ENCODE measurements around the gene VDAC1. TPM values are rescaled to one million over a fixed set of nuclear protein-coding genes. Genes with fewer than 3 reads are reported as not detected.

Gene VDAC1
- total RNA-seq, 1 donor from 2014 or later = 458 TPM

DNA sequence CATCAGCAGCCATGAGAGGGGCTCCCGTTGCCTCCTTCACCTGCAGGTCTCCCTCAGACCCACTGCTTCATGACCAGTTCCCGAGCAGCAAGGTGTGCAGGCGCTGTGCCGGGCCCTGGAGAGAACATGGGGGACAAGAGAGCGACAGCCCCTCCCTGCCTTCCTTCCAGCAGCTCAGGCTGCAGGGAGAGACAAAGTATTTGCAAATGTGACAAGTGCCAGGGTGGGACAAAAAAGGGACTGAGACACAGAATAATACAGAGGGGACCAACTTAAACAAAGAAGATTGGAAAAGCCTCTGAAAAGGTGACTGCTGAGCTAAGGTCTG lies 22.5 kb upstream of the VDAC1 start:
- intact Hi-C loops (cut with DNase I) = no loop called here
- no peak for ATAC-seq

DNA sequence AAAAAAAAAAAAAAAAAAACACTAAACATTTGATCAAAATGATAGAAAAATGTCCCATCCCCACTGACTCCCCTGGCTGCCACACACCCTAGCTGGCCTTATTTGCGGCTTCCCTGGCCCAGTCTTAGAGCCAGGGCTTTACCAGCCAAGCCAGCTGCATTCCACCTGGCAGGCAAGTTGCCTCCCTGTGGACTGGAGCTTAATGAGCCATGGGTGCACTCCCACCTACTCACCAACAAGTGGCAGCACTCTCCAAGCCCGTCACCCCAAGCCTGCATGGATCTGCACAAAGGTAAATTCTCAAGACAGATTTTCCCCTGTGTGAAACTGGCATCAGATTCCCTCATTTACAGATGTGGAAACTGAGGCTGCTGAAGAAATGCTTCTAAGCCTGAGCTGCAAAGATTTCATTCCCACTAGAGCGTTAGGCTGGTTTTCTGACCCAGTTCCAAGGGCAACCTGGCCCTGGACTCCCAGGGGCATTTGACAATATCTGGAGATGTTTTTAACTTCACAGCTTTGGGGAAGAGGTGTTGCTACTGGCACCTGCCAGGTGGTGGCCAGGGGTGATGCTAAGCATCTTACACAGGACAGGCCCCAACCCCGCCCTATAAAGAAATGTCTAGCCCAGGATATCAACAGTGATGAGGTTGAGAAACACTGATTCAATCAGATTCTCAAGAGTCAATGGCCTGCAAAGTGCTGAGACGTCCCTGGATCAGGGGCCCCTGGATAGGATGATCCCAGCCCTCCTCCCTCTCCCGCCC lies 21.9 kb upstream of the VDAC1 start:
- DNase-seq (ENCODE audit: missing footprints) = no peak
- intact Hi-C loops (cut with DNase I) = no loop called here
- ATAC-seq = peak; percentile 66

More for the DNA sequence above, 22.5 kb upstream of the VDAC1 start:
- DNase-seq (ENCODE audit: missing footprints) = no peak

DNA sequence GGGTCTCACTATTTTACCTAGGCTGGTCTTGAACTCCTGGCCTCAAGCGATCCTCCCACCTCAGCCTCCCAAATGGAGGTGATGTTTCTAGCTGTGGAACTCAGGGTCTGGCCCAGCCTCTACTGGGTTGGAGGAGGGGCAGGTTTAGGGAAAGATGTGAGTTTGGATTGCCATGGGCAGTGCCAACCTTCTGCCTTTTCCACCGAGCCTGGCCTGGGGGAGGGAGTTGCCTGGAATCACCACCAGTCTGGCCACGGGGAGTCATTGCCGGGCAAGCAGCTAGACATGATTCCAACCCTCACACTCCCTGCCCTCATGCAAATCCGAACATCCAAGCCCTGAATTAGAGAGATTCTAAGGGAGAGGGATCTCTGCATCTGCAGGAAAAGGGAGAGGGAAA lies 21.0 kb upstream of the VDAC1 start:
- DNase-seq (ENCODE audit: missing footprints) = no peak
- intact Hi-C loops (cut with DNase I) = no loop called here

DNA sequence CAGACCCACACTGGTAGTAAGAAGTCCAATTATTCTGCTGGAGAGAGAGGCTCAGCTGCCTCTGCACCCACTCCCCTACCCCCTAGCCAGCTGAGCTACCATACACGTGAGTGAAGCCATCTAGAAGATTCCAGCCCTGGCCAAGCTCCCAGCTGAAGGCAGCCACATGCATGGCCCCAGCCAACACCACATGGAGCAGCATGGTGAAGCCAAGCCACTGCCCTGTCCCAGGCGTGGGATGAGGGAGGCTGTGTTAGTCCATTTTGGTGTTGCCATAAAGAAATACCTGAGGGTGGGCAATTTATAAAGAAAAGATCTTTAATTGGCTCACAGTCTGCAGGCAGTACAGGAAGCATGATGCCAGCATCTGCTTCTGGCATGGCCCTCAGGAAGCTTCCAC lies 20.0 kb upstream of the VDAC1 start:
- intact Hi-C loops (cut with DNase I) = no loop called here
- ATAC-seq = no peak
- DNase-seq (ENCODE audit: missing footprints) = no peak

More for the DNA sequence above, 21.0 kb upstream of the VDAC1 start:
- no peak for ATAC-seq

DNA sequence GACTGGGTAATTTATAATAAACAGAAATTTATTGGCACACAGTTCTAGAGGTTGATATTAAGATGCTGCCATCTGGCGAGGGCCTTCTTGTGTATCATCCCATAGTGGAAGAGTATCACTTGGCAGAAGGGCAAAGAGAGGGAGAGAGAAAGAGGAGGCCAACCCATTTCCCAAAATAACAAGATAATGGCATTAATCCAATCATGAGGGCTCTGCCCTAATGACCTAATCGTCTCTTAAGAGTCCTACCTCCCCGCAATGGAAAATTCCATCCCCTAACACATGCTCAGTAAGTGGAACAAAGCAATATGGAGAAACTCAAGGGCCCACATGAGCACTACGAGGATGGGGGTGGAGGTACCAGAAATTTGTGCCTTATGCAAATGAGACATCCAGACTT lies 17.6 kb upstream of the VDAC1 start:
- intact Hi-C loops (cut with DNase I) = no loop called here
- peak; percentile 62 for ATAC-seq
- no peak for DNase-seq (ENCODE audit: missing footprints)

DNA sequence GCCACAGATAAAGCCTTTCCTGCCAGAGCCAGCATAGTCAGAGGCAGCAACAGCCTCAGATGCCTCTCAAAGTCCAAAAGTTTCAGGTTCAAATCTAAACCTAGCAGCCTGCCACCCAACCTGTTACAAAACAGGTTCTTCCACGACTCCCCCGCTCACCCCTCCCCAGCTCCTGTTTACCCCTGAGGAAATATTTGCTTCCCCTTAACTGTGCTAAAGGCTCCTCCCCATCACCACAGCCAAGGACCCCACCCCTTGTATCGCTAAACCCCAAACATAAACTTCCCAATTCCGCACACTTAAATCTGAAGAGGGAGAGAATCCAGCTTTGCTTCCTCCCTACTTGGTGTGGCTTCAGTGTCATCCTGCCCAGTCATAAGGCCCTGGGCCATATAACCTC lies 15.4 kb upstream of the VDAC1 start:
- ATAC-seq (no peak), DNase-seq (ENCODE audit: missing footprints) (no peak)
- intact Hi-C loops (cut with DNase I) = no loop called here

DNA sequence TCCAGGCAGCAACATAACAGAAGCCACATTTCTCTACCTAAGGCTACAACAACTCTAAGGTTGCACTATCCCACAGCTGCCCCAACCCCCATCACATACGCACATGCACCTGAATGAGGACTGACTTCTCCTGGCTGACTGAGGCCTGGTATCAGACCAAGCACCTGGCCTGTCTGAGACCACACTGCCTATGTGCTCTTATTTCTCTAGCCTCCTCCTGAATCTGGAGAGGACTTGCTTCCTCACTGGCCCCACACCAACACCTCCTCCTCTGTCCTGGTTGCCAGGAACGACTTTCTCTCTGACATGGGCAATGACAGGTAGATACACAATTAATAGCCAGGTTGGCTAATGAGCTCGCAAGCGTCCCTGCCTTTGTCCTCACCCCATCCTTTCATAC lies 14.9 kb upstream of the VDAC1 start:
- ATAC-seq (no peak), DNase-seq (ENCODE audit: missing footprints) (no peak)
- intact Hi-C loops (cut with DNase I) = no loop called here

DNA sequence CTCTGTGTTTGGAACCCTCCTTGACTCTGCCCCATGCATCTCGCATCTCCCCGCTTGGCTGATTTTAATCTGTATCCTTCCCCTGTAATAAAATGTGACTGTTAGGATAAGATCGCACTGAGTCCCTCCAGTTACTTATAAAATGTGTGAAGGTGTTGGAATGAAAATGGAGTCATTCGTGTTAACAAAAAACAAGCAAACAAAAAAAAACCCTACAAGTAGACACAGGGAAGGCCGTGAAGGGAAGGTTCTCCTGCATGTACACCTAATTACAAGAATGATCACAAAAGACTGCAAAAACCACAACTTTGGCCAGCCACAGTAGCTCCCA lies 14.2 kb upstream of the VDAC1 start:
- intact Hi-C loops (cut with DNase I) = no loop called here
- ATAC-seq = no peak
- DNase-seq (ENCODE audit: missing footprints) = no peak

DNA sequence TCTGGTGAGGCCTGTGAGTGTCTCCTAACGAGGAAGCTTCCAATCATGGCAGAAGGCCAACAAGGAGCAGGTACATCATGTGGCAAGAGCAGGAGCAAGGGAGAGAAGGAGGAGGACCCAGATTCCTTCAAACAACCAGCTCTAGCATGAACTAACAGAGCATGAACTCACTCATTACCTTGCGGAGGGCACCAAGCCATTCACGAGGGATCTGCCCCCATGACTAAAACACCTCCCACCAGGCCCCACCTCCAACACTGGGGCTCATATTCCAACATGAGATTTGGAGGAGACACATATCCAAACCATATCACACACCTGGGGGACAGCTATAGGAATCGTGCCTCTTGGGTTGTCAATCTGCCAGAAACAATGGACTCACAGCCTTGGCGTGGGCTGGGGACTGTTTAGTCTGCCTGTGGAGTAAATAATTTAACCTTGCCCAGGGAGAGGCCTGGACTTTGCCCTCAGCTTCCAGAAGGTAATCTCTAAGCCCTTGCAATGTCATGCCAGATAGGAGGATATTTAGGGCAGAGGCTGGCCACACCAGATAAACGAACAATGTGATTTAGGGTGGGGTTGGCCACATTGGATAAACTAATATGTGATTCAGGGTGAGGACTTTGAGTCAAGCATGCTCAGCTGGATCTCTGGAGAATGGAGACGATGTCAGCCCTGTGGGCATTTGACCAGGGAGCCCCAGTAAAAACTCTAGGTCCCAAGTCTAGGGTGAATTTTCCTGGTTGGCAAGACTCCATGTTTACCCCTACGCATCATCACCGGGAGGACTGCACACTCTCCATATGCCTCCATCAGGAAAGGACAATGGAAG lies 13.6 kb upstream of the VDAC1 start:
- DNase-seq (ENCODE audit: missing footprints) (no peak), ATAC-seq (peak; percentile 52)
- intact Hi-C loops (cut with DNase I) = no loop called here

DNA sequence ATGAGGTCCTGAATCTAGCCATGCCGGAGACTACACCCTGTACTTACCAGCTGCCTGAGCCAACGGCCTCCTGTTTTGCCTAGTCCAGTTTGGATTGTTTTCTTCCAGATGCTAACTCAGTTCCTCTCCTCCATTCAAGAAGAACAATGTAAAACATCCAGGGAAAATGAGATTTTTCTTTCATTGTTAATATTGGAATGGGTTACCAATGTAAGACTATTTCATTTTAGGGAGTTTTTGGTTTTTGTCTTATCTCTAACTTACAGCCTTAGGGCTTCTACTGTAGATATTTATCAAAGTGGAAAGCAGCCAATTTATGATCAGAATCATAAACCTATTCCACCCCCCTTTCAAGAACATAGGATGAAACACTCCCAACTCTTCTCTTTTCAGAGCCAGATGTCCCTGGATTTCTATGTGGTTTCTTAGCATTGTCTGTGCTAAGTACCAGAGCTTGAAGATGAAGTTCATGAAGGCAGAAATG lies 3.5 kb upstream of the VDAC1 start:
- no peak for DNase-seq (ENCODE audit: missing footprints)
- no peak for ATAC-seq
- intact Hi-C loops (cut with DNase I) = no loop called here

DNA sequence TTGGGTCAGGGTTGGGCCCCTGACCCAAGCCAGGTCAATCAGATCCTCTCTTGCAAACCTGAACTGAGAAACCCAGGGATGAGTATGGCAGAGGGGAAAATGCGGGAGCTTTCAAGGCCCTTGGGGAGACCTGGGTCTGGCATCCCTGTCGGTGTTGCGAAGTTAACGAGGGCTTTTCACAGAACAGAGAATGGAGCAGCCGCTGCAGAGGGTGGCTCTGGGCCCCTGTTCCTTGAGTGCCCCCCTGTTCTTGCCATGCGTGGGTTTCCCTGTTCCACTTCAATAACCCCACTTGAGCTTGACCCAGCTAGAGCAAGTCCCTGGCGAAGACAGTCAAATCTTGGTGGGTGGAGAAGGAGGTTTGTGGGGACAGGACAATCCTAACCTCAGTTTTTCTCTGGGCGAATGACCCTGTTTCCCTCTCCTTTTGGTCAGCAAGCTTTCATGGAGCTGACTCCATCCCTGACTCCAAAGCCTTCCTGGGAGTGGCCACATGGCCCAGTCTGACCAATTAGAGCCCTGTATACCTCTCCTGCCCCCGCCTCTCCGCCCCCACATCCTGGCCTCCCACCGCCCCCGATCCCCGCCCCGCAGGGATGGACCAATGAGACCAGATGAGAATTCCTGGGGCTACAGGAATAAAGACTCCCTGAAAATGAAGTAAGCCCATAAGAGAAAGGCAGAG lies 2.9 kb upstream of the VDAC1 start:
- no peak for DNase-seq (ENCODE audit: missing footprints)
- ATAC-seq = no peak
- intact Hi-C loops (cut with DNase I) = no loop called here

DNA sequence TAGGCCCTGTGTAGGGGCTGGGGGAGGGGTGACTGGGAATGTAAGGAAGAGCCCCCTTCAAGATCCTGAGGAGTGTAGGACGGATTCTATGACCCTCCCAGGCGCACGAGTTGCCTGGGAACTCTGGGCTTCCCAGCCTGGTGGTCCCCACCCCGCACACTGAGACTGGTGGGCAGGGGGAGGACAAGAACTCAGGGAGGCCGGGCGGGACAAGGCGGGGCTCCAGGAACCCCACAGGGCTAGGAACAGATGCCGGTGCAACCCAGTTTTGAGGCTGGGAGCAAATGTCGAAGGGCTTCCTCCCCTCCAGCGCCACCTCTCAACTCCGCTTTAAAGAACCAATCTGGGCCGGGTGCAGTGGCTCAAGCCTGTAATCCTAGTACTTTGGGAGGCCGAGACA lies 1.3 kb upstream of the VDAC1 start:
- ATAC-seq (no peak), DNase-seq (ENCODE audit: missing footprints) (no peak)
- intact Hi-C loops (cut with DNase I) = no loop called here

DNA sequence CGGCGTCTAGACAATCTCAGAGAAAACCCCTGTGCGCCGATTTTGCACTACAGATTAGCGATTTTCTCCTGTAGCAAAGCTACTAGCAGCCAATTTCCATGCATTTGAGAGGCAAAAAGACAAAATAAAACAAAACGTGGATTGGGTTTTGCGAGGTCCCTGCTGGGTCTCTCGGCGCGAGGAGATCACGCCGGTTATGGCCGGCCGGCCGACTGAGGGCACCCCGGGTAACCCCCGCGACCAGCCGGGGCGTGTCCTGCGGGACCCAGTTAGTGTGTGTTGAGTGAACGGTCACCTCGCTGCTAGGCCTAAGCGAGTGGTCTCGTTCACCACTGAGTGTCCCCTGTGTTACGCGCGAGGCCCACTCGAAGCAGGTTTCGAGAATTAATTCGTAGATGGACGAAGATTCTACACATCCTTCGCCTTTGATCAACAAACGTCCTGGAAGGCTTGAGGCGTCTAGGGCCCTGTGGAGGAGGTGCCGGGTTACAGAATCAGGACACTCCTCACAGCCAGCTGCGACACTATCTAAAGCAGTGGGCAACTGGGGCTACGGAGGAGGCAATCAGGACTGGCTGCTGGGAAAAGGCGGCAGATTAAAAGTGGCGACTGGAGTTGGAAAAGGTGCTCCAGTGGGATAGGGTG lies 764 bp upstream of the VDAC1 start:
- DNase-seq (ENCODE audit: missing footprints) (no peak), ATAC-seq (peak; percentile 31)
- intact Hi-C loops (cut with DNase I) = no loop called here

DNA sequence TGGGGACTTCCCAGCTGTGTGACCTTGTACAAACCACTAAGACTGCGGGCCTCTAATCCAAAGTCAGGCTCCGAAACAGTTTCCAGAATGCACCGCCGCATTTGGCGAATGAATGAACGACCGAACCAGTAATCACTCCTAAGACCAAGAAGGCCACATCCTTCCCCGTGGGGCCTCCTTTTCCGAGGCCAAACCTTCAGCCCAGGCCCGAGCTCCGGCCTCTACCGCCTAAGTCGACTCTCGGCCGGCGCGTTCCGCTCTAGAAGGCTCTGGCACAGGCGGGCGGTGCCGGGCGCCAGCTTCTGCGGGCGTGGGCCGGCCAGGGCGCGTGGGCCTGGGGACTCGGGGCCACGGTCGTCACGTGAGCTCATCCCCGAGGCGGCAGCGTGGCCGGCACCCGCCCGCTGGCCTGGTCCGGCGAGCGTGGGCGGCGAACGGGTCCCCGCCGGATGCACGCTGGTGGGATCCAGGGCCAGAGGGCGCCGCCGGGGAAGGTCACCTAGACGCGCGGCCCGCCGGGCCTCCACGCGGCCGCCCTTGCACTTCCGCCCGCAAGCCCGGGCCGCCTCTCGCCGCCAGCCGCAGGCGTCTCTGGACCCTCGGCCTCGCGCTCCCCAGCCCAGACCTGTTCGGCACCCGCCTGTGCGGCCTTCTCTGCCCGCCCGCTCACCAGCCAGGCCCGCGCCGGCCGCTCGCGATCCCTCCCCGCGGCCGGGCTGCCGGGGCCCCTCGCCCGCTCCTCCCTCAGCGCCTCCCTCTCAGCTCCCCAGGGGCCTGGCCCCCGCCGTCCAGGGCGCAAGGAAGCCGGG lies 754 bp downstream of the VDAC1 start:
- peak; percentile 24 for ATAC-seq
- DNase-seq (ENCODE audit: missing footprints) = peak; percentile 86
- intact Hi-C loops (cut with DNase I) = no loop called here

DNA sequence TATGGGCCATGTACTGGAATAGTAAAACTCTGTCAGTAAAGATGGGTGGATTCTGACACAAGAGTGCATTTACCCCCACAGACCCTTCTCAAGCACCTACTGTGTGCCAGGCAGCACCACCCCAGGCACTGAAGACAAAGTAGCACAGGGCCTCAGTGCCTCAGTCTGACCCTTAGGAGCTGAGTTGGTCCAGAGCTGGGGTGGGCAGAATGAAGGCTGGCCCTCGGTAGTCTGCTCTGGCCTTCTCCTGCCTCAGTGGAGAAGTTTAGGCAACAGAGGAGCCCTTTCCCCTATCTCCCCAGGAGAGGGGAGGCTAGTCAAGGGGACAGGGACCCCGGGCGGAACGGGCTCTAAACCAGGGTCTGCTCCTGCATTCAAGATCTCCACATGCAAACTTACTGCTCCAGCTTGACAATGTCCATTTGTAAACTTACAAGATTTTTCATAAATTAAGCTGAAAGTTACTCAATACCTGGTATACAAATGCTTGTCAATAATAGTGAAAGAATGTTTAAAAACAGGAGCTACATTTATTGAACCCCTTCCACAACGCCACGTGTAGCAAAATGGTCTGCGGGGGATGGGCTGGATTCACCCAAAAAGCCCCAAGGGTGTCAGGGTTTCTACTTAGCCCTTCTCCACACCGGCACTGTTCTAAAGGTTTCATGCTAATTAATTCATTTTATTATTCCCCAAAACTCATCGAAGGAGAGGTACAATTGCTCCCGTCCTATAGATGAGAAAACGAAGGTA lies 1.5 kb downstream of the VDAC1 start:
- ATAC-seq = no peak
- no peak for DNase-seq (ENCODE audit: missing footprints)
- intact Hi-C loops (cut with DNase I) = no loop called here

DNA sequence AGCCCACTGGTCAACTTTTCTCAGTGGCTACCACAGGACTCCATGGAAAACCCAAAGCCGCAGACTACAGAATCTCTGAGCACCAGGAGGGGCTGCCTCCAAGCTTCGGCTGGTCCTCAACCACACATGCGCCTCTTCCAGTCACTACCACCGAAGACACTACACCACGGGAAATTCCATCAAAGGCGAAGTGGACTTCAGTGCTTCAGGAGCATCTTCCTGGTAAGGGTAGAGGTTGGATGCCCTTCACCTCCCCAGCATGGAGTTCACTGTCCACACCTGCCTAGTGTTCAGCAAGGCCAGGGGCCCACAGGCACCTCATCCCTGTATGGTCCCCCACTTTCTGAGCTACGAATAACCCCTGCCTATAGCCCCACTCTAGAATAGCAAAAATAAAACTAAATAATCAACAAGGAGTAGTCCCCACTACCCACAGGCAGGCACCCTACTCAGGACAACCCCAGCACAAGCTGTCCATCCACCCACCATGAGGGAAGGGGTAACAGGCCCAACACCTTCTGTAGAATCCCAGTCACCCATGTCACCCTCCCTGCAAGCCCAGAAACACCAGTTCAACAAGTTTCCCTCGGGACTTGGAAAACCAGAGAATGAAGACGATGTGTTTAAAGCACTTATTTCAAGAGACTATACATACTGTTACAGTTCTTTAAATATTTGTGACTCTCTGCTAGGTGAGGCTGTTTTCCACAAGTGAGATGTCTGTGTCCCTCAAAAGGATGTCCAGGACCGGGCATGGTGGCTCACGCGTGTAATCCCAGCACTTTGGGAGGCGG lies 2.6 kb downstream of the VDAC1 start:
- intact Hi-C loops (cut with DNase I) = no loop called here
- no peak for ATAC-seq

More for the DNA sequence above, 2.6 kb downstream of the VDAC1 start:
- DNase-seq (ENCODE audit: missing footprints) = no peak

Measured in Right ventricle myocardium inferior (tissue), 1 donor.